ENCODE data around the gene HOXA9. TPM values are rescaled to one million over a fixed set of nuclear protein-coding genes. Genes with fewer than 3 reads are reported as not detected.

The HOXA9 gene
- total RNA-seq, 1 experiment from 2014 or later = 6.9 TPM

DNA sequence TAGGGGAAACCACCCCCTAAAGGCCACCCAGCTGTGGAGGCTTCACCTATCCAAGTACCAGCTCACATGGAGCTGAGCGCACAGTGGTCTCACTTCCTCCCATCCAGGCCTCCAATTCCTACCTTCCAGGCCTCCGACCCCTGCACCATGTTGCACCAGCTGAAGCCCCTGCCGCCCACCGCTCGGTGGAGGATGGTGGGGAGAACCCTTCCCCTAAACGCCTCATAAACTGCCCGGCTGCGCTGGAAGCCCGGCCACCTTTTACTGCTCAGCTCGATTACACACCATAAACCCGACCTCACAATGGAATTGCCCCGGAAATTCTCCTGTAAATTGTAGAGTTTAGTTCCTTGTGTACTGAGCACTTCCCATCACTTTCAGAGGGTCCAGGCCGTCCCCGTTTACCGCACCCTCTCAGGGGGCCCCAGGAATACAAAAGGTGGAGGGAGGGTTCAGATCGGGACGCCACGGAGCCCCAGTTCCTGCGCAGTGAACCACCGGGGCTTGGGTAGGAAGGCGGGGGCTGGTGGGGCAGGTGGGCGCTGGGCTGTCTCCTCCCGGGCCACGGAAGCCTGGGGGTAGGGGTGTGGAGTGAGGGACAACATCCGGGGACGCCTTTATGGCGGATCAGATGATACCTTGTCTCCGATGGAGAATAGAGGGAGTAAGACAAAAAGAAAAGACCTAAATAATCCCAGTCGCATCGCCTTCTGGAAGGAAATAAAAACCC, 7.5 kb downstream of the HOXA9 start:
- TF ChIP-seq, protein P1, sequence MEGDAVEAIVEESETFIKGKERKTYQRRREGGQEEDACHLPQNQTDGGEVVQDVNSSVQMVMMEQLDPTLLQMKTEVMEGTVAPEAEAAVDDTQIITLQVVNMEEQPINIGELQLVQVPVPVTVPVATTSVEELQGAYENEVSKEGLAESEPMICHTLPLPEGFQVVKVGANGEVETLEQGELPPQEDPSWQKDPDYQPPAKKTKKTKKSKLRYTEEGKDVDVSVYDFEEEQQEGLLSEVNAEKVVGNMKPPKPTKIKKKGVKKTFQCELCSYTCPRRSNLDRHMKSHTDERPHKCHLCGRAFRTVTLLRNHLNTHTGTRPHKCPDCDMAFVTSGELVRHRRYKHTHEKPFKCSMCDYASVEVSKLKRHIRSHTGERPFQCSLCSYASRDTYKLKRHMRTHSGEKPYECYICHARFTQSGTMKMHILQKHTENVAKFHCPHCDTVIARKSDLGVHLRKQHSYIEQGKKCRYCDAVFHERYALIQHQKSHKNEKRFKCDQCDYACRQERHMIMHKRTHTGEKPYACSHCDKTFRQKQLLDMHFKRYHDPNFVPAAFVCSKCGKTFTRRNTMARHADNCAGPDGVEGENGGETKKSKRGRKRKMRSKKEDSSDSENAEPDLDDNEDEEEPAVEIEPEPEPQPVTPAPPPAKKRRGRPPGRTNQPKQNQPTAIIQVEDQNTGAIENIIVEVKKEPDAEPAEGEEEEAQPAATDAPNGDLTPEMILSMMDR (IDR thresholded peaks at IDR 0.05; ENCODE audit: unreplicated experiment) = no peak
- POLR2A ChIA-PET = no interaction called here
- H3K4me1 Mint-ChIP-seq (ENCODE audit: insufficient read depth, unreplicated experiment) = peaks cover 12% of the 10 kb centered on the region
- no peak for DNase-seq (ENCODE audit: unreplicated experiment)
- intact Hi-C loops (cut with micrococcal nuclease) = no loop called here
- H3K36me3 Mint-ChIP-seq (ENCODE audit: insufficient read depth, unreplicated experiment) = peaks cover 7% of the 10 kb centered on the region
- H3K4me3 Mint-ChIP-seq (ENCODE audit: unreplicated experiment) = no peak overlapping the region
- no peaks in the 10 kb centered on the region for H3K9me3 Mint-ChIP-seq (ENCODE audit: unreplicated experiment)
- no TSS peak for BruUV-seq (replicated peaks)
- no peaks in the 10 kb centered on the region for H3K27me3 Mint-ChIP-seq (ENCODE audit: insufficient read depth, unreplicated experiment)
- CTCF ChIA-PET = interaction anchor here (2.1 to 3.2 kb wide), 2 partner anchors 477 to 789 kb away, joined by 10 to 21 read pairs; no protein-coding TSS in a partner anchor
- H3K27ac Mint-ChIP-seq (ENCODE audit: low read depth, unreplicated experiment) = no peak overlapping the region

DNA sequence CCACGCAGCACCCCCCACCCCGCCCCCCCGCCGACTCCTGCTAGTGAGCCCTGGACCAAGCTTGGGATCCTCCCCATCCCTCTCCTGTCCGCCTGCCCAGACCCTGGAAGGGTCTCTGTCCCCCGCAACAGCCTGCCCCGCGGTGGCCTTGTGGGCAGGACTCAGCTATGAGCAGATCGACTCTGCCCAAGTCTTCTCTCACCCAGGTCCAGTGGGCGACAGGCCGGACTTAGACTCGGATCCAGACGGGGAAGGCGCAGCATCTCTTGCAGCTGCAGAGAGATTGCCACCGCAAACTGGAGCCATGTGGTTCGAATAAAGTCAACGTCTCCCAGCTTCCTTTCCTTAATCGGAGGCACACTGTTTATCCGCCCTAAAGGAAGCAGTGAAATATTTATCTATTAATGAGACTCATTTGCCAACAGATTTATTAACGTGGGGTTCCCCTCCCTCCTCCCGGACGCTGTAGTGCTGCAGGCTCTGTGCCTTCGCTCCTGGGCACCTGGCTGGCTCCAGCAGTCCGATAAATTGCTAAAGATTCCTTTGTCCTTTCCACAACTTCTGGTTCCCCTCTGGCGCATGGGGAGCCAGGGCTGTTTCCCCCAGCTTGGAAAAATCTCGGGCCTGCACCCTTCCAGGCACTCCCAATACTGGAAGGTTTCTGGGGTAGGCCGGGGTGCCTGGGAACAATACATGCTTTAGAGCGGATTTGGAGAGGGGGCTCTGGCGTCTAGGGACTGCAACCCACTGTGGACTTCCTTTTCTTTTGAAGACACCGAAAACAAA, 8.2 kb downstream of the HOXA9 start:
- DNase-seq (ENCODE audit: unreplicated experiment) = no peak
- no TSS peak for BruUV-seq (replicated peaks)
- H3K9me3 Mint-ChIP-seq (ENCODE audit: unreplicated experiment) = no peaks in the 10 kb centered on the region
- no peaks in the 10 kb centered on the region for H3K27me3 Mint-ChIP-seq (ENCODE audit: insufficient read depth, unreplicated experiment)
- intact Hi-C loops (cut with micrococcal nuclease) = no loop called here
- ChIA-PET CTCF (interaction anchor here (0.5 to 3.2 kb wide), 4 partner anchors 13 to 788 kb away, joined by 3 to 21 read pairs (median 4); no protein-coding TSS in a partner anchor), POLR2A (interaction anchor here (1.0 kb wide), 1 partner anchor 14 kb away, joined by 4 read pairs; the partner anchor contains the start of gene HOXA5)
- TF ChIP-seq, protein P1 (IDR thresholded peaks at IDR 0.05; ENCODE audit: unreplicated experiment) = no peak
- no peak overlapping the region for H3K27ac Mint-ChIP-seq (ENCODE audit: low read depth, unreplicated experiment)
- H3K4me3 Mint-ChIP-seq (ENCODE audit: unreplicated experiment) = no peak overlapping the region
- peaks cover 7% of the 10 kb centered on the region for H3K36me3 Mint-ChIP-seq (ENCODE audit: insufficient read depth, unreplicated experiment)
- peaks cover 12% of the 10 kb centered on the region for H3K4me1 Mint-ChIP-seq (ENCODE audit: insufficient read depth, unreplicated experiment)

- Mint-ChIP-seq H3K9me3 (ENCODE audit: unreplicated experiment) (no peaks in the 10 kb centered on the region), H3K27me3 (ENCODE audit: insufficient read depth, unreplicated experiment) (no peaks in the 10 kb centered on the region), H3K4me1 (ENCODE audit: insufficient read depth, unreplicated experiment) (peaks cover 12% of the 10 kb centered on the region), H3K27ac (ENCODE audit: low read depth, unreplicated experiment) (no peak within 1 kb of the TSS), H3K4me3 (ENCODE audit: unreplicated experiment) (peak within 1 kb of the TSS; percentile 66), H3K36me3 (ENCODE audit: insufficient read depth, unreplicated experiment) (peaks cover 7% of the 10 kb centered on the region)
- POLR2A ChIA-PET = interaction anchor here (0.6 to 1.0 kb wide), 2 partner anchors 13 to 1291 kb away, joined by 4 read pairs; partner anchors contain the start of gene HOXA5
- BruUV-seq (replicated peaks) = no TSS peak
- CTCF ChIA-PET = interaction anchor here (1.8 to 3.2 kb wide), 2 partner anchors 12 to 475 kb away, joined by 4 to 21 read pairs; no protein-coding TSS in a partner anchor
- intact Hi-C loops (cut with micrococcal nuclease) = no loop called here
- no peak for DNase-seq (ENCODE audit: unreplicated experiment)
- TF ChIP-seq, protein P1 (IDR thresholded peaks at IDR 0.05; ENCODE audit: unreplicated experiment) = no peak
These were observed 8.8 kb downstream of the HOXA9 start, which contains the start of gene HOXA7 for GRCh38 chr7:27156508-27156898. TSS of gene HOXA7 (minus strand) at chr7:27156675. CDS start at chr7:27156545, 130 bp downstream.
